Large intestine (tissue), 3 donors: ENCODE measurements around the gene OSBPL7. TPM values are rescaled to one million over a fixed set of nuclear protein-coding genes. Genes with fewer than 3 reads are reported as not detected.

Source experiments
- DNase-seq, 2 donors: peaks; one replicate each; pipeline versions ENCODE4 v3.0.0 to v3.0.0-alpha.2; 2013
- H3K27ac ChIP-seq: one replicate; pipeline ENCODE4 v1.5.1; 2013; ENCODE audit warnings: low read length
- H3K27me3 ChIP-seq: 2 replicates; pipeline ENCODE4 v1.6.1; 2013; ENCODE audit warnings: low read length; ENCODE audit not compliant: control insufficient read depth, insufficient read depth
- H3K36me3 ChIP-seq: 2 replicates; pipeline ENCODE4 v1.6.1; 2013; ENCODE audit warnings: low read length; ENCODE audit not compliant: control insufficient read depth, insufficient read depth
- H3K4me1 ChIP-seq: one replicate; pipeline ENCODE4 v1.6.1; 2013; ENCODE audit warnings: low read length; ENCODE audit not compliant: control insufficient read depth, insufficient read depth
- H3K4me3 ChIP-seq: one replicate; pipeline ENCODE4 v1.5.1; 2013; ENCODE audit warnings: low read length
- H3K9me3 ChIP-seq: one replicate; pipeline ENCODE4 v1.6.1; 2013; ENCODE audit warnings: mild to moderate bottlenecking, low read depth, low read length, moderate library complexity; ENCODE audit not compliant: control insufficient read depth
- WGBS: methylation state at CpG from one replicate; pipeline ENCODE4 v1.1.5; 2013; ENCODE audit warnings: low lambda C conversion rate; ENCODE audit not compliant: insufficient coverage; 5-methylcytosine and 5-hydroxymethylcytosine counted together
- polyA plus RNA-seq: library from polyadenylated mRNA; unstranded; fragments of 120-200 nt; gene quantifications from one replicate; pipeline ENCODE4 v1.2.1, GENCODE V29; 2013

The OSBPL7 gene
- polyA plus RNA-seq, 1 donor: 19.9 TPM

- Histone ChIP-seq H3K4me1 (no peaks in the 10 kb centered on the region), H3K27ac (no peak overlapping the region), H3K9me3 (peaks cover 4% of the 10 kb centered on the region), H3K4me3 (no peak overlapping the region), H3K27me3 (peaks cover 10% of the 10 kb centered on the region), H3K36me3 (no peaks in the 10 kb centered on the region)
- DNase-seq: no peak
- WGBS: 58% methylated on average over 2 of the region's 3 CpGs
Measured at GRCh38 chr17:47763913-47764582, 57.5 kb downstream of the OSBPL7 start.

GRCh38 chr17:47762728-47763127 lies 58.9 kb downstream of the OSBPL7 start:
- no CpG with 5 or more reads among the region's 2 CpGs for WGBS
- H3K27ac ChIP-seq: no peak overlapping the region
- H3K9me3 ChIP-seq: peaks cover 4% of the 10 kb centered on the region
- no peak for DNase-seq
- no peak overlapping the region for H3K4me3 ChIP-seq
- no peaks in the 10 kb centered on the region for H3K36me3 ChIP-seq
- H3K4me1 ChIP-seq: no peaks in the 10 kb centered on the region
- peaks cover 11% of the 10 kb centered on the region for H3K27me3 ChIP-seq

GRCh38 chr17:47760409-47761140 lies 61.0 kb downstream of the OSBPL7 start:
- Histone ChIP-seq H3K4me3 (no peak overlapping the region), H3K36me3 (no peaks in the 10 kb centered on the region), H3K27ac (no peak overlapping the region), H3K4me1 (no peaks in the 10 kb centered on the region), H3K27me3 (peaks cover 10% of the 10 kb centered on the region), H3K9me3 (peaks cover 4% of the 10 kb centered on the region)
- WGBS: 57% methylated on average over 1 of the region's 5 CpGs
- DNase-seq: no peak

DNA sequence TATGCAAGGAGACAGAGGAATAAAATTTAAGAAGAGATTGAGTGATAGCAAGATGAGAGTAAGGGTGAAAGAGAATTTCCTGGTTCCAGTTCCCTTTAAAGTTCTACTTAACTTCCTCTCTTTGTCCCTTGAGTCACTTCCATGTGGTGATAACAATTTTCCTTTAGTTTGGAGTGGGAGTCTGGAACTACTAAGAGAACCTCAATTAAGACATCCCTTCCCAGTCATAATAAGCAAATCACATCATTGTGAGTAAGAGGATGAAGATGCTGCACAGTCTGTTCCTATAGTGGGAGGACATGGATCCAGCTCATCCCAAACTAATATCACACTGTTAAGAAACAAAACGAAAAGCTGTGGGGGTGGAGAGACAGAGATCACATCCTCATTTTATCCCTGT lies 64.2 kb downstream of the OSBPL7 start:
- no peak for DNase-seq
- Histone ChIP-seq H3K9me3 (peaks cover 4% of the 10 kb centered on the region), H3K36me3 (no peaks in the 10 kb centered on the region), H3K27me3 (peaks cover 10% of the 10 kb centered on the region), H3K4me3 (no peak overlapping the region), H3K27ac (no peak overlapping the region), H3K4me1 (no peaks in the 10 kb centered on the region)
- WGBS: no CpG with 5 or more reads among the region's 1 CpG

Other genes starting within 250 kb of the OSBPL7 start
- gene KPNB1, start 171.9 kb downstream of the OSBPL7 start, polyA plus RNA-seq: 164 TPM
- gene TBKBP1, start 127.6 kb downstream of the OSBPL7 start, polyA plus RNA-seq: 11.5 TPM
- gene TBX21, start 88.6 kb downstream of the OSBPL7 start, polyA plus RNA-seq: 0.28 TPM
- gene MRPL10, start 9.7 kb upstream of the OSBPL7 start, polyA plus RNA-seq: 48.4 TPM
- gene LRRC46, start 9.9 kb upstream of the OSBPL7 start, polyA plus RNA-seq: 1.5 TPM
- gene SCRN2, start 19.5 kb upstream of the OSBPL7 start, polyA plus RNA-seq: 109 TPM
- gene SP6, start 29.4 kb upstream of the OSBPL7 start, polyA plus RNA-seq: 1.4 TPM
- 17.9 TPM for gene SP2, start 74.4 kb upstream of the OSBPL7 start, polyA plus RNA-seq
- 38.7 TPM for gene PNPO, start 119.8 kb upstream of the OSBPL7 start, polyA plus RNA-seq
- gene PRR15L, start 136.1 kb upstream of the OSBPL7 start, polyA plus RNA-seq: 133 TPM
- 200 TPM for gene CDK5RAP3, start 149.3 kb upstream of the OSBPL7 start, polyA plus RNA-seq
- 13.2 TPM for gene COPZ2, start 216.0 kb upstream of the OSBPL7 start, polyA plus RNA-seq
- 78.8 TPM for gene NFE2L1, start 226.6 kb upstream of the OSBPL7 start, polyA plus RNA-seq